ENCODE data around the gene RAD51B.
A peak's percentile ranks its signal among the peaks of the same experiment; 100 is the strongest.

Gene RAD51B

DNA sequence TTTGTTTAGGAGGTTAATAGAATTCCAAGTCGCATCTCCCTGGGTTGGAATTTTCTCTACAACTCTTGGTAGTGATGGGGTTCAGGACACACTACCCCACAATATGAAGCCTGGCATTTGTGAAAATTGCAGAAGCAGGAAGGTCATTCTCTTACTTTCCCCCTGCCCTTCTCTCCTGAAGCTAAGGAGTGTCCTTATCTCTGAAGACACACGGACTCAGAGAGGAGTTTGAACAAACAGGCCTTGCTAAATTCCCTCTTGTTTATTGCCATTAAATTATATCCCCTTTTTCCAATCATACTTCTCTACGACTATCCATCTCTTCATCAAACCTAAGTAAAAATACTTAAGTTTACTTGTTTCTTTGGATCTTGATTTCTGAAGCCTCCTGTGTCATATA, 443.0 kb downstream of the RAD51B start:
- in situ Hi-C loops (cut with HindIII; ENCODE audit: low pct_unique_long_range_greater_than_20kb, low sequenced_read_pairs) = no loop called here
- no peak for TF ChIP-seq JUND (IDR thresholded peaks at IDR 0.05; ENCODE audit: low read depth)
- no peak for DNase-seq (ENCODE audit: low read depth in 1 of 2, low spot score in 1 of 2)

DNA sequence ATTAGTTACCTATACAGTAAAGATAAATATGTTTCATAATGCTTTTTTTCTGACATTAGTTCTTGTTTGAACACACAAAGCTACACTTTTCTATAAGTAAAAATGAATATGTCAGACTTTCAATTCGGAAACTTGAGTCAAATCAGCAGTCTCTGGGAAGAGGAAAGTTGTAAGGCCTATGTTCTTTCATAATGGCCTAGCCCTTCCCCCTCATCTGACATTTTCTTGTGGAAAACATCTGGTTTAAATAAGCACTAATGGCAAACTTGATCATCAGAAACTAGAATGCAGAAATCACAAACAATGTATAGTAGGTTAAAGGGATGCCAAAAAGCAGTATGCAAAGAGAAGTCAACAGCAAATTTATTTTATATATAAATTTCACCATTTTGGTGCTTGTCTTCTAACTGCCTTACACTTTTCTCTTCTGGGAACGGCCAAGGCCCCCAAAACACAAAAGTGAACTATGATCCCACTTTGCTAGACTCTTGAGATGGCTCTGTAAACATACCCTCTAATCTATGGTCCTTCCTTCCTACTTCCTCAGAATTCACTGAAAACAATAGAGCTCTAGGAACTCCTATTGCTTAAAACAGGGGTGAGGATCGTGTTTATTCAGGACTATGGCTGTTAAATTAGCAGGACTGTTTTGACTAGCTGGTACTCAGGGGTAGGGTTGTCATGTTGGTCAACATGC, 444.1 kb downstream of the RAD51B start:
- no peak for TF ChIP-seq JUND (IDR thresholded peaks at IDR 0.05; ENCODE audit: low read depth)

DNA sequence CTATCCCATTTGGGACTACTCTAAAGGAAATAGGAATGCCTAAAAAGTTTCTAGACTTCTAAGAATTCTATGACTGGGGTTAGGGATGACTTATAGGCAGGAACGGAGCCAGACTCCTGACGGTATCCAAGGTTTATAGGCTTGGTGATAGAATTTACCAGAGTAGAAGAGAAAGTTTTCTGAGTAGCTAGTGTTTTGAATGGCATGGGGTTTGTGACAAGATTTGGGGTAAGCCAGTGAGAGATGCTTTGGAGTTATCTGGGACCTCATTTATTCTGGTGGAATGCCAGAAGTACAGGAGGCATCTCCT, 444.6 kb downstream of the RAD51B start:
- DNase-seq (ENCODE audit: low read depth in 1 of 2, low spot score in 1 of 2) = no peak
- no peak for TF ChIP-seq JUND (IDR thresholded peaks at IDR 0.05; ENCODE audit: low read depth)
- in situ Hi-C loops (cut with HindIII; ENCODE audit: low pct_unique_long_range_greater_than_20kb, low sequenced_read_pairs) = no loop called here

More for the DNA sequence above, 444.1 kb downstream of the RAD51B start:
- DNase-seq (ENCODE audit: low read depth in 1 of 2, low spot score in 1 of 2) = no peak
- in situ Hi-C loops (cut with HindIII; ENCODE audit: low pct_unique_long_range_greater_than_20kb, low sequenced_read_pairs) = no loop called here

DNA sequence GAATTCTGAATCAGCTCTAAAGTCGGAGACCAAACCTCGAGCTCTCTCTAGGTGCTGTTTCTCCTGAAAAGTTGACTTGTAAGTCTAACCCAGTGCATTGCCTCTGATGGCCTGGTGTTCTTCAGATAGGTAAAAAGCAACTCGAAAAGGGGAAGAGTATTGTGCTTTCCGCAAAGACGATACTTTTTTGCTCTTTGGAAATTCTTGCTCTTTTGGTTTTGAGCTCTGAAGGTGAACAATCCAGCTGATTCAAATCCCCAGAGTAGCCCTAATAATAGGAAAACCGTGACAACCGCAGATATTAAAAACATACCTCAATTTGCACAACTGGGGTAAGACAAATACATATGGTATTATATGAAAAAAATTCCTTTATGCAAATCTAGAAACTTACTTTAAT, 447.4 kb downstream of the RAD51B start:
- TF ChIP-seq JUND (IDR thresholded peaks at IDR 0.05; ENCODE audit: low read depth) = no peak
- in situ Hi-C loops (cut with HindIII; ENCODE audit: low pct_unique_long_range_greater_than_20kb, low sequenced_read_pairs) = no loop called here

DNA sequence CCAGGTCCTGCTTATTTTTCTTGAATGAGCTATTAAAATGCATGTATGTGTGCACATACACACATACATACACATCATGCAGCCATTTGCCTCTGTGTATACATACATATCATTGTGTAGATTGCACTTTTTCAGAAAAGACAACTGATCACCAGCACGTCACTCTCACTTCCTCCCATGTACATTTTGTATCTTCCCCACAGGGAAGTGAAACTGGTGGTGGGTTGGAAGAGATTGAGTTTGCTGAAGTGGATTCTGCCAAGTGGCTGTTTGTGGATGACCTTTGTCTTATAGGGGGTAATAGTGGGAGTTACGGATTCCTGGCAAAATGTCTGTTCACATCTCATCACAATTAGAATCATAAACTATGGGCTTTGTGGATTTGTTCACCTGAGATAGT, 448.6 kb downstream of the RAD51B start:
- in situ Hi-C loops (cut with HindIII; ENCODE audit: low pct_unique_long_range_greater_than_20kb, low sequenced_read_pairs) = no loop called here
- no peak for TF ChIP-seq JUND (IDR thresholded peaks at IDR 0.05; ENCODE audit: low read depth)
- DNase-seq (ENCODE audit: low read depth in 1 of 2, low spot score in 1 of 2) = no peak

More for the DNA sequence above, 447.4 kb downstream of the RAD51B start:
- no peak for DNase-seq (ENCODE audit: low read depth in 1 of 2, low spot score in 1 of 2)

DNA sequence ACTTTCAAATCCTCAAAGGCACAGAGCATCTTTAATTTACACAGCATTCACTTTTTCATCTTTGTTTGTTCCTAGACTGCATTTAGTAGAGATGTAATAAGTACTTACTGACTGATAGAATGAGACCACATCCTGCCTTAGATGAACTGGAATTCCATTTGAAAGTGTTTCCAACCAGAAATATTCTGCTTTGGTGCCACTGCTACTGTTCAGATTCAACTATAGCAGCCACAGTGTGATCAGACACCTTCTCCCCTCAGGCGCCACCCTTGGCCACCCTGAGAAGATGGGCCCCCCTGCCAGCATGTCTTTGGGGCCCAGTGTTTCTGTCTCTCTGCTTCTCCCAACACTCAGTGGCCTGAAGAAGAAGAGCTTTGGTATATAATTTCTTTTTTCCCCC, 449.1 kb downstream of the RAD51B start:
- in situ Hi-C loops (cut with HindIII; ENCODE audit: low pct_unique_long_range_greater_than_20kb, low sequenced_read_pairs) = no loop called here
- DNase-seq (ENCODE audit: low read depth in 1 of 2, low spot score in 1 of 2) = no peak
- TF ChIP-seq JUND (IDR thresholded peaks at IDR 0.05; ENCODE audit: low read depth) = no peak

DNA sequence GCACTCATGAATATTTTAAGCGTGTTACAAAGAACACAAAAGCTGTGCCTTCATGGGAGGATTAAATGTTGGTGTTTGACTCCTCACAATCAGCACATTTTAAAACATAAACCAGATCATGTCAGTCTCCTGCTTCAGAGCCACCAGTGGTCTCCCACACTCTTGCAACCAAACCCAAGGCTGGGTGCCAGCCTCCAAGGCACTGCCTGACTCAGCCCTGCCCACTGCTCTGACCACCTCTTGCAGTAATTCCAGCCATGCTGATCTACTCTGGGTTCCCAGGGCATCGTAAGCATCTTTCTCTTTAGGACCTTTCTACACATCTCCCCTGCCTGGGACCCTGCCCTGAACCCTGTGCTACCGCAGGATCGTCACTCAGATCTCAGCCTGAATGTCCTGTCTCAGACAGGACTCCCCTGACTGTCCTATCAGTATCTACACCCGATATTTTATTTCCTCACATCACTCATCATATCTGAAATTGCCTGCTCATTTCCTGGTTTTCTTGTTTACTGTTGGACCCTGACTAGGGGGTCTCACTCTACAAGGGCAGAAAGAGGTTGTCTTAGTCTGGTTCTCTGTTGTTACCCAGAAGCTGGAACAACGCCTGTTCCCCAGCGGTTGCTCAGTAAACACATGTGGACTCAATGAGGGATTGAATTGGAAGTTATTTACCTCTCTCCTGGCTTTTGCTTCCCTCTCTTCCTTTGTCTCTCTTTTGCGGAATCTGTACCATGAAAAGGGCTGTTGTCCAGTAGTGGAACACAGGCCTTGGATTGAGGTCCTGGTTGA, 449.8 kb downstream of the RAD51B start:
- no peak for TF ChIP-seq JUND (IDR thresholded peaks at IDR 0.05; ENCODE audit: low read depth)
- no peak for DNase-seq (ENCODE audit: low read depth in 1 of 2, low spot score in 1 of 2)
- in situ Hi-C loops (cut with HindIII; ENCODE audit: low pct_unique_long_range_greater_than_20kb, low sequenced_read_pairs) = no loop called here

DNA sequence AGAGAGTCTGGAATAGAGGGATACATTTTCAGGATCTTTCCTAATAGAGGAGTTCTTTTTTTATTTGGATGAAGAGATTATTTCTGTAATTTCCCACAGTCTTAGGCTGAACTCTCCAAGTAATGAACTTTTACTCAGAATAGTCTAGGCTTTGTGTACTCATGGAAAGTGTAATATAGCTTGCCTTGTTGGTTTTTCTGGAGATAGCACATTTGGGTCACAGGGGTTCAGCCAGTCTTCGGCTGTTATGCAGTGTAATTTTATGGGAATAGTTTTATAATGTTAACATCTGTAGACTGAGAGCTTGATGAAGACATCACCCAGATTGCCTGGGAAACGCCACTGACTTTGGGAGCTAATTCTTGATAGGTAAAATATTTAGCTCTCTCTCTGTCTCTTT, 450.8 kb downstream of the RAD51B start:
- no peak for DNase-seq (ENCODE audit: low read depth in 1 of 2, low spot score in 1 of 2)
- in situ Hi-C loops (cut with HindIII; ENCODE audit: low pct_unique_long_range_greater_than_20kb, low sequenced_read_pairs) = no loop called here
- no peak for TF ChIP-seq JUND (IDR thresholded peaks at IDR 0.05; ENCODE audit: low read depth)

DNA sequence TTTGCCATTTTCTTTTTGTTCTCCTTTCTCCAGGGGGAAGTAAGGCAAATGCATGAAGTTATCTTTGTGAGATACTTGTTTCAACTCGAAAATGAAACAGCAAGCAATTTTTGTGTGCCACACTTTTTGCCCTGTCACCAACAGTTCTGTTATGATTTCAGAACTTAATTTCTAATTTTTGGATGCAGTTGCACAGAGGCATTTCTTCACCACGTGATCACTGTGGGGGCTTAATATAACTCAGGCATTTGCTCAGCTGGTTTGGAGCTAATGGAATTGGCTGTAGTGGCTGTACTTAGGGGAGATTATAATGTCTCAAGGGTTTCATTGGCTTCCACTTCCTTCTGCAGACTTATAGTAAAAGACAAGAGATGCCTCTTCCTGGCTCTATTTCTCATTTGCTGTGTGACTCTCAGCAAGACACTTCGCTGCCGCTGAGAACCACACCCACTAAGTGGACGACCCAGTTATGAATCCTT, 452.4 kb downstream of the RAD51B start:
- in situ Hi-C loops (cut with HindIII; ENCODE audit: low pct_unique_long_range_greater_than_20kb, low sequenced_read_pairs) = no loop called here
- no peak for DNase-seq (ENCODE audit: low read depth in 1 of 2, low spot score in 1 of 2)
- TF ChIP-seq JUND (IDR thresholded peaks at IDR 0.05; ENCODE audit: low read depth) = no peak

DNA sequence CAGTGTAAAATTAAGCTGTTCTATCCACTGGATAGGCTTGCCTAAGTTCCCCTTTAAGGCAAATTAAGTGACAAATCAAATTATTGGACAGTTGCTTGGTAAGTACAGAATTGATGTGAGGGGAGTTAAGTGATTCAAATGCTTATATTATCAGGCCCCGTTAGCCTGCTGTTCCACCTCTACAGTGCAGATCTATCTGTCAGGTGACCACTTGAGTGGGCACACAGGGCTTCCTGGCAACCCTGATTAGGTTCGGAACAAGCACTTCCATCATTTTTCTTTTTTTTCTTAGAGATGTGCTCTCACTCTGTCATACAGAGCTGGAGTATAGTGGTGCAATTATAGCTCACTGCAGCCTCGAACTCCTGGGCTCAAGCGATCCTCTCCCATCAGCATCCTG, 453.8 kb downstream of the RAD51B start:
- no peak for TF ChIP-seq JUND (IDR thresholded peaks at IDR 0.05; ENCODE audit: low read depth)
- in situ Hi-C loops (cut with HindIII; ENCODE audit: low pct_unique_long_range_greater_than_20kb, low sequenced_read_pairs) = no loop called here
- no peak for DNase-seq (ENCODE audit: low read depth in 1 of 2, low spot score in 1 of 2)

DNA sequence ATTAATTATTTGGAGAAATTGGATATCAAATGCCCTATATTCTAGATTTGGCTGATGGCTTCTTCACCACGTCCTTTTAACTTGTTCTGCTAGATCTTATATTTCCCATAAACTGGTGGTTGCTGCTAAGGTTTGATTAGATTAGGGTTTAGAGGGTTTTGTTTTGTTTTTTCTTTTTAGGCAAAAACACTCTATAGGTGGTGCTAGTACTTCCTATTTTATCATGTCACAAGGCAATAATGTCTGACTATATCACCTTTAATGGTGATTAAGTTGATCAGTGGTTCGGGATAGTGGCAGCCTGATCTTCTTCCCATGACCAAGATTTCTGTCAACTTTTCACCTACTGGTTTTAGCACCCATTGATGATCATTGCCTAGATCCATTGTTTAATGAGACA, 455.1 kb downstream of the RAD51B start:
- in situ Hi-C loops (cut with HindIII; ENCODE audit: low pct_unique_long_range_greater_than_20kb, low sequenced_read_pairs) = no loop called here
- TF ChIP-seq JUND (IDR thresholded peaks at IDR 0.05; ENCODE audit: low read depth) = no peak
- no peak for DNase-seq (ENCODE audit: low read depth in 1 of 2, low spot score in 1 of 2)

DNA sequence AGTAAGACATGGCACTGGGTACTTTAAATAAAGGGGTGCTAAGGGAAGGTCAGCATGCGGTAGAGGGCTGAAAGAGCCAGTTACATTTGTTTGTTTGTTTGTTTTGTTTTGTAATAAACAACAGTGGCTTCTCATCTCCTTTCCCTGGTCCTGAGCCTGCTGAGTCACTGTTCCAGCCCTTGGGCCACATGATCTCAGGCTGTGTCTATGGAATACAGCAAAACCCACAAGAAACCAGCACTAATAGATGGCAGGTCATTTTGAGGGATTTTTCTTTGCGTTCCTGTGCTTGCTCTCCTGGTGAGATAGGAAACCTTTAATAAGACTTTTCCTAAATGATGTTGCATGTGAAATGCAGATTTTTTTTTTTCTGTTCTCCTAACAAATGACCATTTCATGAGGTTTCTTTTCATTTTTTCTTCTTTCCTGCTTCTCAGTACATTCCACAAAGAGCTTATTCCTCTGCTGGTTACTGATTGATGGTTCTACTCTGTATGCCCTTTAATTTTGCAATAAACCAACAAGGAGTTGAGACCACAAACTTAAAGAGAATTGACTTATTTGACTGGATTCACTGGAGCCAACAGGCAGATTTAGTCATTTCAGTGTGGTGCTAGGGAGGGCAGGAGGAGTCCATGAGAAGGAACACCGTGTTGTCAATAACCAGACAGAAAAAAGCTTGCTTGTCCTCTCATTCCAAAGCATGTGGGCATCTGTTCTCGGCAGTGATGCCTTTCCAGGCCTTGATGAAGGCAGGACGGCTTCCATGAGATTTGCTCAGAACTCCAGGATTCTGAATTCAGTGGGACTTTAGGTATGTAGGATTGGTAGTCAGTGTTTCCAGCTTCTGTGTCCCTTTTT, 459.2 kb downstream of the RAD51B start:
- in situ Hi-C loops (cut with HindIII; ENCODE audit: low pct_unique_long_range_greater_than_20kb, low sequenced_read_pairs) = no loop called here

DNA sequence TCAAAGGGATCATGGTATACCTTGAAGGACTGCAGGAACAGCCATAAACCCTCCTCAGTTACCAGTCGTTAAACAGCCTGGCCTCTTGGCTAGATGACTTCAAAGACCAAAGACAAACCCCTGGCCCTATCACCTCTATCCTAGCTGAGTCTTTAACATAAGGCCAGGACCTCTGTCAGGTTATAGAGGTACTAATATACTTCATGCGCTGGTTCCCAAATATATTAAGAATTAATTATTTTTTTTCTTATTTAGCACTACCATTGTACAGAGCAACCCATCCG, 459.8 kb downstream of the RAD51B start:
- DNase-seq (ENCODE audit: low read depth in 1 of 2, low spot score in 1 of 2) = no peak
- in situ Hi-C loops (cut with HindIII; ENCODE audit: low pct_unique_long_range_greater_than_20kb, low sequenced_read_pairs) = no loop called here
- TF ChIP-seq JUND (IDR thresholded peaks at IDR 0.05; ENCODE audit: low read depth) = no peak

More for the DNA sequence above, 459.2 kb downstream of the RAD51B start:
- DNase-seq (ENCODE audit: low read depth in 1 of 2, low spot score in 1 of 2) = peak in 1 of 2 experiments; percentile 43
- no peak for TF ChIP-seq JUND (IDR thresholded peaks at IDR 0.05; ENCODE audit: low read depth)

Measured in T47D (cell line).